ENCODE data around the gene TUBGCP3. TPM values are rescaled to one million over a fixed set of nuclear protein-coding genes. Genes with fewer than 3 reads are reported as not detected.

The TUBGCP3 gene
- total RNA-seq, 1 experiment from 2014 or later: 47.4 TPM

DNA sequence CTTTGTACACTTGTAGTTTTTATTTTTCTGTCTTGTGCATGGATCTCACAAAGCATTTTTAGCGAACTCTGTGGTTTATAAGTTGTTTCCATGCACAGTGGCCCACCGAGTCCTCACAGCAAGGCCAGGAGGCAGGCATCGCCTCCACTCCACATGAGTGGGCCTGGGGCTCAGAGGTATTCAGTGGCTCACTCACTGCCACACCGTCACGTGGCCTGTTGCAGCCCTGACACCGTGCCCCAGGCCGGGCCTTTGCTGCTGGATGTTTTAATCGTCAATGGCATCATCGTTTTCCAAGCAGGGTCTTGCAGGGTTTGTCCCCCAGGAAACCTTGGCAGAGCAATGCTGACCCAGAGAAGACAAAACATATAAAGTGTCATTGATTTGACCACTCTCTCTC, 152.0 kb downstream of the TUBGCP3 start:
- H3K9me2 ChIP-seq (ENCODE audit: insufficient read depth): no peaks in the 10 kb centered on the region
- no peaks in the 10 kb centered on the region for H3F3A ChIP-seq (ENCODE audit: insufficient read depth, low read depth)
- no TSS peak for BruUV-seq (replicated peaks)
- H3K4me3 ChIP-seq: no peak overlapping the region
- no peaks in the 10 kb centered on the region for H3K79me2 ChIP-seq (ENCODE audit: low read depth)
- no peaks in the 10 kb centered on the region for H3K4me1 ChIP-seq (replicated peaks; ENCODE audit: insufficient read depth)
- intact Hi-C loops (cut with micrococcal nuclease; ENCODE audit: unreplicated experiment): no loop called here
- ChIA-PET POLR2A (ENCODE audit: unreplicated experiment) (no interaction called here), CTCF (no interaction called here)
- peaks cover 6% of the 10 kb centered on the region; the same call in 1 of the 2 replicates for H3K9me3 ChIP-seq (ENCODE audit: insufficient read depth, low read depth)
- H3K27ac ChIP-seq: no peak overlapping the region
- no peak for TF ChIP-seq EZH2 (IDR thresholded peaks at IDR 0.05; ENCODE audit: low read depth)
- TF ChIP-seq, protein P1, sequence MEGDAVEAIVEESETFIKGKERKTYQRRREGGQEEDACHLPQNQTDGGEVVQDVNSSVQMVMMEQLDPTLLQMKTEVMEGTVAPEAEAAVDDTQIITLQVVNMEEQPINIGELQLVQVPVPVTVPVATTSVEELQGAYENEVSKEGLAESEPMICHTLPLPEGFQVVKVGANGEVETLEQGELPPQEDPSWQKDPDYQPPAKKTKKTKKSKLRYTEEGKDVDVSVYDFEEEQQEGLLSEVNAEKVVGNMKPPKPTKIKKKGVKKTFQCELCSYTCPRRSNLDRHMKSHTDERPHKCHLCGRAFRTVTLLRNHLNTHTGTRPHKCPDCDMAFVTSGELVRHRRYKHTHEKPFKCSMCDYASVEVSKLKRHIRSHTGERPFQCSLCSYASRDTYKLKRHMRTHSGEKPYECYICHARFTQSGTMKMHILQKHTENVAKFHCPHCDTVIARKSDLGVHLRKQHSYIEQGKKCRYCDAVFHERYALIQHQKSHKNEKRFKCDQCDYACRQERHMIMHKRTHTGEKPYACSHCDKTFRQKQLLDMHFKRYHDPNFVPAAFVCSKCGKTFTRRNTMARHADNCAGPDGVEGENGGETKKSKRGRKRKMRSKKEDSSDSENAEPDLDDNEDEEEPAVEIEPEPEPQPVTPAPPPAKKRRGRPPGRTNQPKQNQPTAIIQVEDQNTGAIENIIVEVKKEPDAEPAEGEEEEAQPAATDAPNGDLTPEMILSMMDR (conservative IDR thresholded peaks at IDR 0.05): no peak
- no peak overlapping the region for H3K4me2 ChIP-seq
- H2AFZ ChIP-seq: no peak overlapping the region
- H3K27me3 ChIP-seq (ENCODE audit: insufficient read depth, low read depth): peaks cover 82% of the 10 kb centered on the region
- H4K20me1 ChIP-seq (ENCODE audit: insufficient read depth): no peaks in the 10 kb centered on the region
- no peak for DNase-seq
- no peaks in the 10 kb centered on the region for H3K36me3 ChIP-seq (ENCODE audit: low read depth)

Other genes with a start within 250 kb of the TUBGCP3 start
- not detected in 2 replicates for gene SPACA7, start 211.8 kb downstream of the TUBGCP3 start, total RNA-seq (2021)
- 65.6 and 92.2 TPM in 2 replicates for gene ATP11A, start 101.9 kb upstream of the TUBGCP3 start, total RNA-seq (2021)

All from PC-9 (cell line).